Measurements from ENCODE around the gene CTSC.
A peak's percentile ranks its signal among the peaks of the same experiment; 100 is the strongest.

CTSC gene

DNA sequence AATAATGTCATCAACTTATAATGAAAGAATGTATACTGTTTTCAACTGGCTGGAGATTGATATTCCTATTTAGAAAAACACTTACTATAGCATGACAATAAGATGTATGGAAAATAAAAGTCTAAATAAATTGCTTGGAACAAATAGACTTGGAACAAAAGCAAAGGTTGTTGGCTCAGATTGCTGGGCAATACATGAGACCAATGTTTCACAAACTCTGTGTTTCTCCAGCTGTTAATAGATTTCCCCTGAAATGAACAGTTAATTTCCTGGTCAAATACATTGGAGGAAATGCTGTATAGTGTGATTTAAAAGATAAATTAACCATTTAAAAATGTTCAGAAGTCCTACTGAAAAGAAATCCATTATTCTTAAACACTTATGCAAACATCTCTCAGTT lies 40.1 kb upstream of the CTSC start:
- no peak overlapping the region for H3K4me3 ChIP-seq (ENCODE audit: low read depth, low read length)
- DNase-seq (ENCODE audit: low read depth, low spot score), result no peak
- TF ChIP-seq, protein P1, sequence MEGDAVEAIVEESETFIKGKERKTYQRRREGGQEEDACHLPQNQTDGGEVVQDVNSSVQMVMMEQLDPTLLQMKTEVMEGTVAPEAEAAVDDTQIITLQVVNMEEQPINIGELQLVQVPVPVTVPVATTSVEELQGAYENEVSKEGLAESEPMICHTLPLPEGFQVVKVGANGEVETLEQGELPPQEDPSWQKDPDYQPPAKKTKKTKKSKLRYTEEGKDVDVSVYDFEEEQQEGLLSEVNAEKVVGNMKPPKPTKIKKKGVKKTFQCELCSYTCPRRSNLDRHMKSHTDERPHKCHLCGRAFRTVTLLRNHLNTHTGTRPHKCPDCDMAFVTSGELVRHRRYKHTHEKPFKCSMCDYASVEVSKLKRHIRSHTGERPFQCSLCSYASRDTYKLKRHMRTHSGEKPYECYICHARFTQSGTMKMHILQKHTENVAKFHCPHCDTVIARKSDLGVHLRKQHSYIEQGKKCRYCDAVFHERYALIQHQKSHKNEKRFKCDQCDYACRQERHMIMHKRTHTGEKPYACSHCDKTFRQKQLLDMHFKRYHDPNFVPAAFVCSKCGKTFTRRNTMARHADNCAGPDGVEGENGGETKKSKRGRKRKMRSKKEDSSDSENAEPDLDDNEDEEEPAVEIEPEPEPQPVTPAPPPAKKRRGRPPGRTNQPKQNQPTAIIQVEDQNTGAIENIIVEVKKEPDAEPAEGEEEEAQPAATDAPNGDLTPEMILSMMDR (IDR thresholded peaks at IDR 0.05; ENCODE audit: low read depth, low read length), result no peak
- in situ Hi-C loops (cut with HindIII; ENCODE audit: low sequenced_read_pairs), result no loop called here

DNA sequence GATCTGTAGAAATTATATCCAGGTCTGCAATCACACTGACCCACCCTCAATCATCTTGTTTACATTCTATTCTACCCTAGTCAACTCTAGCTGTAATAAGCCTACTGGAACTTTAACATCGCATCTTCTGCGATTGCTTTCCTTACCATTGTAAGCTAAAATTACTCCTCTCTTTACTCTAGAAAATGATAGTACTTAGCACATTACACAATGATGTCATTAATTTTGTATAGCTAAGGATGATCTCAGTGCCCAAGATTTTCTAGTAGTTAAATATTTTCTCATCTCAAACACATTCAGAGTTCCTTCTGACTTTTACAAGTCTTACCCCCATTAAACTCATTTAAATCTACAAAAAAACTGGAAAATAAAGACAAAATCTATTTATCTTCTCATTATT lies 39.6 kb upstream of the CTSC start:
- H3K4me3 ChIP-seq (ENCODE audit: low read depth, low read length), result no peak overlapping the region
- DNase-seq (ENCODE audit: low read depth, low spot score), result no peak
- TF ChIP-seq, protein P1 (IDR thresholded peaks at IDR 0.05; ENCODE audit: low read depth, low read length), result no peak
- in situ Hi-C loops (cut with HindIII; ENCODE audit: low sequenced_read_pairs), result no loop called here

DNA sequence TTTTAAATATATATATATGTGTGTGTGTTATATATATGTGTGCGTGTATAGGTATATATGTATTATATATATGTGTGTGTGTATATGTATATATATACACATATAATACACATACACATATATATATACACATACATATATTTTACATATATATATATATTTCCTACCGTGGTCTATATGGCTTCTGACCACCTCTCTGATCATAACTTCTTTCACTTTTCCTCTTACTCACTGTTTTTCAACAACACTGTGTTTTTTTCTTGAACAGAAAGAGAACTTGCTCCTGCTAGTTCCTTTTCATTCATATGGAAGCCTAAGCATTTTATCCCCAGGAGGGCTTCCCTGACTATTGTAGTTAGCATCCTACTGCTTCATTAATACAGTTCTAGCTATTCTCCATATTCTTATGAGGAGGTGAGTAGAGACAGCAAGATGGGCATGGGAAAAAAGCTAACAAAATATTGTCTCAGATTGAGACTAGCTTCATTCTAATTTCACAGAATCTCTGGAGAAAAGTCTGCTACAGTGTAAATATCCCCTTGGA lies 38.5 kb upstream of the CTSC start:
- TF ChIP-seq, protein P1 (IDR thresholded peaks at IDR 0.05; ENCODE audit: low read depth, low read length), result no peak
- H3K4me3 ChIP-seq (ENCODE audit: low read depth, low read length), result no peak overlapping the region
- in situ Hi-C loops (cut with HindIII; ENCODE audit: low sequenced_read_pairs), result no loop called here
- no peak for DNase-seq (ENCODE audit: low read depth, low spot score)

DNA sequence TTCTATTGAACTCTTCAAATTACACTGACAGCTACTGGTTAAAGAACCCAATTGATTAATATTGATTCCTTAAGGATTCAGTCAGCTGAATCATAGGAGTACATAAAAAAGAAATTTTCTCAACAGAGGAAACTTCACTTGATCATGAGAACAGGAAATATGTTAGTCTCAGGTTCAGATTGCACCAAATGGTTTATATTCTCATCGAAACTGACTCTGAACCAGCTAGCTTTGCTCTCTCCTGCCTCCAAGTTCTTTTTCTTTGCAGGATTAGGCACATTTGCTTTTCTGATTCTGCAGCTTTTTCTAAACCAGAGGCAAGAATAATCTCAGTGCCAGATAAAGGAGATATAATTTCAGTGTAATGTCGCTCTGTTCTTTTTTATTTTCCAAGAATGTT lies 33.2 kb upstream of the CTSC start:
- no peak overlapping the region for H3K4me3 ChIP-seq (ENCODE audit: low read depth, low read length)
- DNase-seq (ENCODE audit: low read depth, low spot score), result no peak
- TF ChIP-seq, protein P1 (IDR thresholded peaks at IDR 0.05; ENCODE audit: low read depth, low read length), result no peak
- in situ Hi-C loops (cut with HindIII; ENCODE audit: low sequenced_read_pairs), result no loop called here

DNA sequence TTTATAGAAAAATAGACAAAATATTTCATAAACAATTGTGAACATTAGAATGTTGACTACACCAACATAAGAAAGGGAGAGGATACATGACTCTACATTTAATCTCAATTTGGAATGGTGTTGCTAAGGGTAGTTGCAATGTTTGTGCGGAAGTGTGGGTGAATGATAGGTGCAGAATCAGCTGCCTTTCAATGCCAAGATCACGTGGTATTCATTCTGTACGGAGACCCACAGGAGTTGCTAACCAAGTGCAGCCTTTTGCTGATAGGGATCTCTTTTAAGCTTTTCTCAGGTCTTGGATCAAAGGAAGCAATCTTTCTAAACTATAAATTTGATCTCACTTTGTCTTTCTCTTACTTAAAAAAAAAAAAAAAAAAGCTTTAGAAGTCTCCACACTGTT lies 29.8 kb upstream of the CTSC start:
- TF ChIP-seq, protein P1 (IDR thresholded peaks at IDR 0.05; ENCODE audit: low read depth, low read length), result no peak
- no peak for DNase-seq (ENCODE audit: low read depth, low spot score)
- H3K4me3 ChIP-seq (ENCODE audit: low read depth, low read length), result no peak overlapping the region
- in situ Hi-C loops (cut with HindIII; ENCODE audit: low sequenced_read_pairs), result no loop called here

DNA sequence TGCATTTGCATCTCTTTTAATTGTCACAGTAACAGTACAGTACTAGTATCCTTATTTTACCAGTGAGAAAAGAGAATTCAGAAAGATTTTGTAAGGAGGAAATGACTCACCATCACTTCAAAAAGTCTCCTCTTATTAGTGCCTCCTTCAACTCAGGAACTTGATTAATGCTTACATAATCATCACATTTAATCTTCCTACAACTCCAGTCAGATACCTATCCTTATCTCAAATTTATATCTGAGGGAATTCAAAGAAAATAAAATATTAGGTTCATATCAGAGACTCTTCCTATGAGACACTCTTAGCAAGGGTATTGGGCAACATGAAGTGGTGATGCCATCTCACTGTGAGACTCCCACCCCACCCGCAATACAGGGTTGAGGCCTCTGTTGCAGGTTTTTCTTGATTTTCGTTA lies 26.1 kb upstream of the CTSC start:
- peak; percentile 22 for DNase-seq (ENCODE audit: low read depth, low spot score)
- TF ChIP-seq, protein P1 (IDR thresholded peaks at IDR 0.05; ENCODE audit: low read depth, low read length), result no peak
- no peak overlapping the region for H3K4me3 ChIP-seq (ENCODE audit: low read depth, low read length)
- in situ Hi-C loops (cut with HindIII; ENCODE audit: low sequenced_read_pairs), result no loop called here

DNA sequence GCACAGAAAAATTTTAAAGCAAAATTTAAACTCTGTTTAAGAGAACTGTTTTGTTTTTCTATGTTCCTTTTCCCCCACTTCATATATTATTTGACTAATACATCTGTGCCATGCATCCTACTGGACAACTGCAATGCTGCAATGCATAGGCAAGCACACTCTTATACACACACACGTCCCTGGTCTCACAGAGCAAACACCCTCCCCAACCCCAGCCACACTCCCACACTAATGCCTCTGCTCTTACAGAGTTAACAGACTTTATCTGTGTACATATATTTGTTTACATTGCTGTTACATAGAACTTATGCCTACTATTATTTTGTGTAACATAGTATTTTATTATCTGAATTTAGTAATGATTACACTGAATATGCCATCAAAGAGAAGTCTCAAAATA lies 25.5 kb upstream of the CTSC start:
- in situ Hi-C loops (cut with HindIII; ENCODE audit: low sequenced_read_pairs), result no loop called here
- no peak overlapping the region for H3K4me3 ChIP-seq (ENCODE audit: low read depth, low read length)
- TF ChIP-seq, protein P1 (IDR thresholded peaks at IDR 0.05; ENCODE audit: low read depth, low read length), result no peak
- no peak for DNase-seq (ENCODE audit: low read depth, low spot score)

Measured in astrocyte of the spinal cord (primary cell).